ENCODE results near the gene SUMO1. TPM values are rescaled to one million over a fixed set of nuclear protein-coding genes. Genes with fewer than 3 reads are reported as not detected.

SUMO1 gene
- total RNA-seq (2014; rRNA removed; shearing (Covaris generic)) (217 and 246 TPM in 2 replicates), polyA plus RNA-seq (2016; fragmentation: Nextera tagmentation; extraction: Ambion mirVana) (418 and 507 TPM in 2 replicates)
- long read RNA-seq, transcript SUMO1-205 (5 exons, 534 nt) = minor isoform, 6 of 302 reads
- long read RNA-seq, transcript SUMO1-203 (5 exons, 1,536 nt) = major isoform, 278 of 302 reads
- long read RNA-seq, partial matches to known transcripts = 0 of 302 reads
- long read RNA-seq, other reads (novel, unspliced or antisense) = 8 of 302 reads

- no peaks in the 10 kb centered on the region for H3K9me2 ChIP-seq (ENCODE audit: insufficient read depth)
- peaks cover 27% of the 10 kb centered on the region for H4K20me1 ChIP-seq (replicated peaks; ENCODE audit: insufficient read depth)
- H3K79me2 ChIP-seq (replicated peaks; ENCODE audit: insufficient read depth) = peaks cover 49% of the 10 kb centered on the region
- H3K4me1 ChIP-seq (ENCODE audit: insufficient read depth) = peaks cover 15% of the 10 kb centered on the region
- Mint-ChIP-seq H3K27ac (peak within 1 kb of the TSS; percentile 98), H3K36me3 (ENCODE audit: low read depth) (peaks cover 7% of the 10 kb centered on the region; the same call in 1 of the 3 replicates), H3K4me3 (peak within 1 kb of the TSS; percentile 96), H3K4me1 (peaks cover 25% of the 10 kb centered on the region; the same call in 2 of the 3 replicates), H3K9me3 (no peaks in the 10 kb centered on the region; the same call in 2 of the 3 replicates), H3K27me3 (ENCODE audit: insufficient read depth, low read depth, poor library complexity) (peaks cover 23% of the 10 kb centered on the region)
- peak within 1 kb of the TSS; percentile 96 for H3K27ac ChIP-seq (ENCODE audit: low read depth)
- 0 out of 2 replicates have a peak, but pooled peaks cover 3% of the 10 kb centered on the region for H3F3A ChIP-seq (replicated peaks; ENCODE audit: low read depth)
- no peaks in the 10 kb centered on the region for H3K27me3 ChIP-seq (ENCODE audit: insufficient read depth)
- ATAC-seq (peak; percentile 88), DNase-seq (ENCODE audit: low spot score) (peak; percentile 97)
- peak within 1 kb of the TSS; percentile 100 for H3K4me2 ChIP-seq
- H2AFZ ChIP-seq = peak within 1 kb of the TSS; percentile 4
- peak within 1 kb of the TSS; percentile 99 for H3K4me3 ChIP-seq
- no peaks in the 10 kb centered on the region for H3K36me3 ChIP-seq (ENCODE audit: insufficient read depth)
- TF ChIP-seq REST (IDR thresholded peaks at IDR 0.05; ENCODE audit: unreplicated experiment) (peak; percentile 38), CTCF (conservative IDR thresholded peaks at IDR 0.05; ENCODE audit: low read depth in 2 of 2) (no peak), JUNB (IDR thresholded peaks at IDR 0.05; ENCODE audit: unreplicated experiment) (no peak), ZNF114 (CRISPR knock-in tag; IDR thresholded peaks at IDR 0.05) (no peak), EZH2phosphoT487 (IDR thresholded peaks at IDR 0.05; ENCODE audit: unreplicated experiment) (no peak), EZH2 (IDR thresholded peaks at IDR 0.05; ENCODE audit: low read depth, unreplicated experiment) (no peak), CREB1 (CRISPR knock-in tag; IDR thresholded peaks at IDR 0.05; ENCODE audit: low read depth) (peak; percentile 91), ZNF462 (CRISPR knock-in tag; IDR thresholded peaks at IDR 0.05) (no peak), NANOG (IDR thresholded peaks at IDR 0.05; ENCODE audit: borderline replicate concordance) (no peak), STAT1 (IDR thresholded peaks at IDR 0.05; ENCODE audit: unreplicated experiment) (no peak), ETS1 (IDR thresholded peaks at IDR 0.05) (peak; percentile 75), POLR2AphosphoS5 (IDR thresholded peaks at IDR 0.05; ENCODE audit: low read depth) (peak; percentile 97)
Measured at GRCh38 chr2:202238234-202239197, at the start of gene SUMO1. Gene SUMO1 (minus strand): TSS chr2:202238597. CDS start chr2:202238451, 146 bp downstream.
